ENCODE results near the gene FBXO9. TPM values are rescaled to one million over a fixed set of nuclear protein-coding genes. Genes with fewer than 3 reads are reported as not detected.

The FBXO9 gene
- total and polyA plus RNA-seq, 4 donors: 36.8 to 79.1 (median 51.2) TPM

- no peak for TF ChIP-seq ZBTB33 (IDR thresholded peaks at IDR 0.05)
- TF ChIP-seq FOXA2 (IDR thresholded peaks at IDR 0.05): no peak
- no peak for TF ChIP-seq JUND (IDR thresholded peaks at IDR 0.05)
- TF ChIP-seq EGR1 (IDR thresholded peaks at IDR 0.05; ENCODE audit: low read depth in 2 of 2): no peak
These were observed 35.4 kb upstream of the FBXO9 start (continued) for GRCh38 chr6:53029761-53030160.

GRCh38 chr6:53031281-53031680 is 33.9 kb upstream of the FBXO9 start:
- TF ChIP-seq MAX (IDR thresholded peaks at IDR 0.05): no peak
- Histone ChIP-seq H3K36me3 (ENCODE audit: control insufficient read depth in 4 of 4, insufficient read depth in 3 of 4, low read depth in 1 of 4, low read length in 3 of 4) (peaks cover 6 to 43% (median 26%) of the 10 kb centered on the region in 4 donors), H3K4me1 (ENCODE audit: control insufficient read depth in 4 of 4, insufficient read depth in 4 of 4, low read length in 3 of 4) (no peaks in the 10 kb centered on the region), H3K27me3 (ENCODE audit: control insufficient read depth in 4 of 4, insufficient read depth in 4 of 4, low read length in 3 of 4) (no peaks in the 10 kb centered on the region), H3K27ac (ENCODE audit: low read depth in 1 of 2, low read length in 2 of 2) (no peak overlapping the region), H3K9ac (ENCODE audit: low read depth in 1 of 2, low read length in 2 of 2) (no peak overlapping the region), H3K4me3 (ENCODE audit: low read depth in 1 of 3, low read length in 3 of 3) (no peak overlapping the region), H3K9me3 (ENCODE audit: control insufficient read depth in 4 of 4, low read length in 3 of 4) (no peaks in the 10 kb centered on the region)
- DNase-seq (ENCODE audit: low spot score): no peak
- 94% methylated on average over 4 of the region's 4 CpGs for WGBS

- Histone ChIP-seq H3K9me3 (ENCODE audit: control insufficient read depth in 4 of 4, low read length in 3 of 4) (no peaks in the 10 kb centered on the region), H3K27ac (ENCODE audit: low read depth in 1 of 2, low read length in 2 of 2) (no peak overlapping the region), H3K27me3 (ENCODE audit: control insufficient read depth in 4 of 4, insufficient read depth in 4 of 4, low read length in 3 of 4) (no peaks in the 10 kb centered on the region), H3K36me3 (ENCODE audit: control insufficient read depth in 4 of 4, insufficient read depth in 3 of 4, low read depth in 1 of 4, low read length in 3 of 4) (peaks cover 2 to 36% (median 26%) of the 10 kb centered on the region in 4 donors), H3K4me3 (ENCODE audit: low read depth in 1 of 3, low read length in 3 of 3) (no peak overlapping the region), H3K9ac (ENCODE audit: low read depth in 1 of 2, low read length in 2 of 2) (no peak overlapping the region), H3K4me1 (ENCODE audit: control insufficient read depth in 4 of 4, insufficient read depth in 4 of 4, low read length in 3 of 4) (no peaks in the 10 kb centered on the region)
- no peak for DNase-seq (ENCODE audit: low spot score)
- 85% methylated on average over 4 of the region's 4 CpGs for WGBS
- TF ChIP-seq SP1 (IDR thresholded peaks at IDR 0.05): no peak
- TF ChIP-seq YY1 (IDR thresholded peaks at IDR 0.05): no peak
- TF ChIP-seq HNF4G (IDR thresholded peaks at IDR 0.05): no peak
These were observed 32.4 kb upstream of the FBXO9 start for GRCh38 chr6:53032849-53033248.

- Histone ChIP-seq H3K27me3 (ENCODE audit: control insufficient read depth in 4 of 4, insufficient read depth in 4 of 4, low read length in 3 of 4) (no peaks in the 10 kb centered on the region), H3K9me3 (ENCODE audit: control insufficient read depth in 4 of 4, low read length in 3 of 4) (no peaks in the 10 kb centered on the region), H3K27ac (ENCODE audit: low read depth in 1 of 2, low read length in 2 of 2) (no peak overlapping the region), H3K36me3 (ENCODE audit: control insufficient read depth in 4 of 4, insufficient read depth in 3 of 4, low read depth in 1 of 4, low read length in 3 of 4) (peaks cover 2 to 32% (median 24%) of the 10 kb centered on the region in 4 donors), H3K4me3 (ENCODE audit: low read depth in 1 of 3, low read length in 3 of 3) (no peak overlapping the region), H3K4me1 (ENCODE audit: control insufficient read depth in 4 of 4, insufficient read depth in 4 of 4, low read length in 3 of 4) (no peaks in the 10 kb centered on the region), H3K9ac (ENCODE audit: low read depth in 1 of 2, low read length in 2 of 2) (no peak overlapping the region)
- no peak for DNase-seq (ENCODE audit: low spot score)
- 76% methylated on average over 4 of the region's 4 CpGs for WGBS
- no peak for TF ChIP-seq EGR1 (IDR thresholded peaks at IDR 0.05; ENCODE audit: low read depth in 2 of 2)
- no peak for TF ChIP-seq TAF1 (conservative IDR thresholded peaks at IDR 0.05)
- no peak for TF ChIP-seq RAD21 (IDR thresholded peaks at IDR 0.05)
- TF ChIP-seq HNF4A (conservative IDR thresholded peaks at IDR 0.05): no peak
- no peak for TF ChIP-seq HNF4G (IDR thresholded peaks at IDR 0.05)
- no peak for TF ChIP-seq ZBTB33 (IDR thresholded peaks at IDR 0.05)
- TF ChIP-seq GABPA (IDR thresholded peaks at IDR 0.05 in 1 of 2, conservative IDR thresholded peaks at IDR 0.05 in 1 of 2): no peak
- TF ChIP-seq REST (IDR thresholded peaks at IDR 0.05): no peak
- no peak for TF ChIP-seq SP1 (IDR thresholded peaks at IDR 0.05)
- no peak for TF ChIP-seq YY1 (IDR thresholded peaks at IDR 0.05)
- no peak for TF ChIP-seq JUND (IDR thresholded peaks at IDR 0.05)
- no peak for TF ChIP-seq FOXA2 (IDR thresholded peaks at IDR 0.05)
- no peak for TF ChIP-seq NR2F2 (IDR thresholded peaks at IDR 0.05)
- no peak for TF ChIP-seq MAX (IDR thresholded peaks at IDR 0.05)
- TF ChIP-seq FOXA1 (IDR thresholded peaks at IDR 0.05): no peak
- TF ChIP-seq CTCF (IDR thresholded peaks at IDR 0.05; ENCODE audit: low read depth, low read length, missing input control): no peak
- no peak for TF ChIP-seq RXRA (IDR thresholded peaks at IDR 0.05)
These were observed 31.4 kb upstream of the FBXO9 start for GRCh38 chr6:53033764-53034163.
